ENCODE results near the gene G6PC1.
"Not testable (repeated sequence)": the region's sequence is repeated elsewhere in the genome, so short reads cannot be mapped to it uniquely, and the experiment has no call there.

Gene G6PC1

DNA sequence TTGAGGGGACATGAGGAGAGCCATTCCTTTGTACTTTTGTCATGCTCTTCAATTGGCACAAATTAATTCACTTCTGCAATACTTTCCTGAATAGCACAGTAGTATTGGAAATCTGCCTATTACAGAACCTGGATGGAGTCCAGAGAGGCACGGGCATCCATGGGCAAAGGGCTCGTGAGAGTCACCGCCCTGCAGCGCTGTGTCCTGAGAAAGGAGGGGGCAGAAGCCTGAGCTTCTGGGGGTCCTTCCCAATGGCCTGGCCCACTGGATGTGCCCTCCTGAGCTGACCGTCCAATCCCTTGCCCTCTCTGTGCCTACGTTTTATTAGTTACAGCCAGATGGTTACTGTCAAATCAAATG is 3.5 kb downstream of the G6PC1 start:
- FAIRE-seq: no peak

- no peak for FAIRE-seq
These were observed 6.3 kb downstream of the G6PC1 start for GRCh38 chr17:42906772-42907446.

DNA sequence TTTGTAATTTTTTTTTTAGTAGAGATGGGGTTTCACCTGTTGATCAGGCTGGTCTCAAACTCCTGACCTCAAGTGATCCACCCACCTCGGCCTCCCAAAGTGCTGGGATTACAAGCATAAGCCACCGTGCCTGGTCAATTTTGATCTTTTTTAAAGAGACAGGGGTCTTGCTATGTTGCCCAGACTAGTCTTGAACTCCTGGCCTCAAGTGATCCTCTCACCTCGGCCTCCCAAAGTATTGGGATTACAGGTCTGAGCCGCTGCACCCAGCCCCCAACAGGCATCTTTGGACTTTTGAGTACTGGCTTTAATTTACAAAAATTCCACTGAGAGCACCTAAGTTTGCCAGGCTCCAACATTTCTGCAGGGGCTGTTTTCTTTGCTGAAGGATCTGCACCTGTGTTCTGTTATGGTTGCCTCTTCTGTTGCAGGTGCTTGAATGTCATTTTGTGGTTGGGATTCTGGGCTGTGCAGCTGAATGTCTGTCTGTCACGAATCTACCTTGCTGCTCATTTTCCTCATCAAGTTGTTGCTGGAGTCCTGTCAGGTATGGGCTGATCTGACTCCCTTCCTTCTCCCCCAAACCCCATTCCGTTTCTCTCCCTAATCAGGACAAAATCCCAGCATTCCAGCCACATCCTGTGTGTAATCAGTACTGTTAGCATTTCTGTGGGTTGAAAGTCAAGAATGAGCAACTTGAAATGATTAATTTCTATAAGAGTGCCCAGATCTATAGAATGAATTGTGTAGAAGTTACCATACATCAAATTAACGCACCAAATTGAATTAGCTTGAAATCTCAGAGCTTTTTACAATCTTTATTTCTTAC is 8.5 kb downstream of the G6PC1 start:
- FAIRE-seq: no peak

- FAIRE-seq: no peak
These were observed 12.9 kb downstream of the G6PC1 start for GRCh38 chr17:42913522-42913921.

- FAIRE-seq: no peak
These were observed 13.5 kb downstream of the G6PC1 start for GRCh38 chr17:42913981-42914617.

- FAIRE-seq: not testable (repeated sequence)
These were observed 14.7 kb downstream of the G6PC1 start for GRCh38 chr17:42915288-42915687.

DNA sequence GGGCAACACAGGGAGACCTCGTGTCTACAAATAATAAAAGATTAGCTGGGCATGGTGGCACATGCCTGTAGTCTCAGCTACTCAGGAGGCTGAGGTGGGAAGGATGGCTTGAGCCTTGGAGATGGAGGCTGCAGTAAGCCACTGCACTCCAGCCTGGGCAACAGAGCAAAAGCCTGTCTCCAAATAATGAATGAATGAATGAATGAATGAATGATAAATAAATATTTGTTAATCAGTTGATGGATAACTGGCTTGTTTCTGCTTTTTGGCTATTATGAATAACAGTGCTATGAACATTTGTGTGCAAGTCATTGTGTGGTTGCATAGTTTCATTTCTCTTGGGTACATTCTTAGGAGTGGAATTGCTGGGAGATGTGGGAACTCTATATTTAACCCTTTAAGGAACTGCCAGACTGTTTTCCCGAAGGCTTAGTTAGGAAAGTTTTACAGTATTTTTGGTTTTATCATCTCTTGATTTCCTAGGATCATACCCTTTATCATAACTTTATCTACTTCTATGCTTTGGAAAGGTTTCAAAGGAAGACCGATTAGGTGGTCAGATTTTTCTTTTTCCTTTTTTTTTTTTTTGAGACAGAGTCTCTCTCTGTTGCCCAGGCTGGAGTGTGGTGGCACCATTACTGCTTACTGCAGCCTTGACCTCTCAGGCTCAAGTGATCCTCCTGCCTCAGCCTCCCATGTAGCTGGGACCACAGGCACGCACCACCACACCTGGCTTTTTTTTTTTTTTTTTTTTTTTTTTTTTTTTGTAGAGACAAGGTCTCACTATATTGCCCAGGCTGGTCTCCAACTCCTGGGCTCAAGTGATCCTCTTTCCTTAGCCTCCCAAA is 16.0 kb downstream of the G6PC1 start:
- not testable (repeated sequence) for FAIRE-seq

DNA sequence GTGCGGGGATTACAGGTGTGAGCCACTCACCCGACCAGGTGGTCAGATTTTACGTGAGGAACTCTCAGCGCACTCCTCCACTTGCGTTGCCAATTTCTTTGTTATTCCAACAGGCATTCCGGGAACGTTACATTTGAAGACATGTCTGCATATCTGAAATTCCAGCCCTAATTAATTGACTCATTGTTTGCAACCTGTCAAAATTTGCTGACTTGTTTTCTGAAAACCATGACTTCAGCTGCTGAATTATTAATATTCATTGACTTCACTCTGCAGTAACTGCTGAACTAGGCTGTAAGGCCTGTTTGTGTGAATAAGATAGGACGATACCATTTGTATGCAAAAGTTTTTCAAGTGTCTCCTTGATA is 16.6 kb downstream of the G6PC1 start:
- FAIRE-seq: no peak

GRCh38 chr17:42918902-42919521 is 18.4 kb downstream of the G6PC1 start:
- FAIRE-seq: no peak

DNA sequence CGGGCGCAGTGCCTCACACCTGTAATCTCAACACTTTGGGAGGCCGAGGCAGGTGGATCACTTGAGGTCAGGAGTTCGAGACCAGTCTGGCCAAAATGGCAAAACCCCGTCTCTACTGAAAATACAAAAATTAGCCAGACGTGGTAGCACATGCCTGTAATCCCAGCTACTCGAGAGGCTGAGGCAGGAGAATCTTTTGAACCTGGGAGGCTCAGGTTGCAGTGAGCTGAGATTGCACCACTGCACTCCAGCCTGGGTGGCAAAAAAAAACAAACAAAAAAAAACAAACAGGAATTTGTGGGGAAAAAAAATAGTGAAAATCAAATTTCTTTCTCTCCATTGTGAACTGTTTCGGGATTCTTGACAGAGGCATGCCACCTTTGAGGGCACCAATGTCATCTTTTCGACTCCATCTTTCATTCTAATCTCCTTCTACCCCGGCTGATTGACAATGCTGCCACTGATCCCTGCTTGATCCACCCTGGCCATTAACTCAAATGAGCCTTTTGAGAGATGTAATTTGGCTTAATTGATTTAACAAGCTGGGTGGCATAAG is 19.0 kb downstream of the G6PC1 start:
- FAIRE-seq: not testable (repeated sequence)

DNA sequence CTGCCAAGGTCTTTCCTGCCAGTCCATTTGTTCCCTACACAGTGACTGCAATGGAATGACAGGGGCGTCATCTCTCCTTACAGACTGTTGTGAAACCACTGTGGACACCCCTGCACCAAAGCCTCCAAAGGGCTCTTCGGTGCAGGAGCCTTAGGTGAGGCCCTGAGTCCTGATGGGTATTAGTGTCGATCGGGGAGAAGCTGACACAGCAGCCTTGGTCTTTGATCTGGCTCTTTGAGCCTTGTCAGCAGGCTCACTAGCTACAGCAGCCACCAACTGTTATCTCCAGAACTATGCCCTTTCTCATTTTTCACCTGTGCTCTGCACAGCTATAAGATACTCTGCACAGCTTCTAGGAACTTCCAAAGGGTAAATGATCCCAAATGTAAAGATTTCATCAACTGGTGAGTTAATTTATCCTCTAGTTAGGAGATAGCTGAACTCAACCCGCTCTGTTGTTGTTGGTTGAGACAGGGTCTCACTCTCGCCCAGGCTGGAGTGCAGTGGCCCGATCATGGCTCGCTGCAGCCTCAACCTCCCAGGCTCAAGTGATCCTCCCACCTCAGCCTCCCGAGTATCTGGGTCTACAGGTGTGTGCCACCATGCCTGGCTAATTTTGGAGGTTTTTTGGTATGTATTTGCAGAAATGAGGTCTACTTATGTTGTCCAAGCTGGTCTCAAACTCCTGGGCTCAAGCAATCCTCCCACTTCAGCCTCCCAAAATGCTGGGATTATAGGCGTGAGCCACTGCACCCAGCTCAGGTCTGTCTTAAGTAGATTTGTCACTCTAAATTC is 19.7 kb downstream of the G6PC1 start:
- no peak for FAIRE-seq

- no peak for FAIRE-seq
These were observed 20.3 kb downstream of the G6PC1 start for GRCh38 chr17:42920922-42921321.

DNA sequence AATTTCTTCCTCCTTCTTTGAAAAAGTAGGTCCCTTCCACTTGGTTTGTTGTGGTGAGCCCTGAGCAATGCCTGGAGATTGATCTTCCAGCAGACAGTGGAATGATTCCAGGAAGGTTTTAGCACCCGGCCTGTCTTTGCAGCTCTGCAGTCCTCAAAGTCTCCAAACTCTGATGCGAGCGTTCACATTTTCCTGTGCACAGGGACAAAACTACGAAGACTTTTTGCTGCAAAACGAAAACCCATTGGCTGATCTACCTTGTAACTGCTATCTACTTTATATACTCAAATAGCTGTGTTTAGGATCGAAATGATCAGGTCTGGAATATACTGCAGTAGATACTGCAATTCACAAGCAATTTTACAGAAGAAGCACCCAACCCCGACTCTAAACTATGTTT is 21.7 kb downstream of the G6PC1 start:
- FAIRE-seq: no peak

GRCh38 chr17:42923472-42923871 is 22.9 kb downstream of the G6PC1 start:
- FAIRE-seq: not testable (repeated sequence)

DNA sequence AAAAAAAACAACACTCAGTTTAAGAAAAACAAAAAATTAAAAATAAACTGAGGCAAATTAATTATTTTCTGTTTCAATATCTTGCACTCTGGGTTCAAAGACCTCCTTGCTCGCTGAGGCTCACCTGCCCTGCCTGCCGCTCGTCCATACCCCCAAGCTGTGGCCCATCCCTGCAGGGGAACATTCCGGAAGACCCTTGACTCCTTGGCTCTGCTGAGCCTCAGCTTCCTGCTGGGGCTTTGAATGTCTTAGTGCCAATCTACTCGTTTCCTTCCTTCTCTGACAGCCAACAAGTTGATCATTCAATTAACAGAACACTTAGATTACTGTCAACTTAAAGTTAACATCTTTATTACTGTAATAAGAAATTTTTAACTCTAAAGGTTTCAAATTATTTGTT is 24.3 kb downstream of the G6PC1 start:
- no peak for FAIRE-seq

- no peak for FAIRE-seq
These were observed 28.3 kb downstream of the G6PC1 start for GRCh38 chr17:42928714-42929496.

GRCh38 chr17:42929497-42929844 is 28.9 kb downstream of the G6PC1 start:
- no peak for FAIRE-seq

- no peak for FAIRE-seq
These were observed 37.4 kb downstream of the G6PC1 start for GRCh38 chr17:42937712-42938596.

- FAIRE-seq: no peak
These were observed 43.6 kb downstream of the G6PC1 start for GRCh38 chr17:42944211-42944610.

DNA sequence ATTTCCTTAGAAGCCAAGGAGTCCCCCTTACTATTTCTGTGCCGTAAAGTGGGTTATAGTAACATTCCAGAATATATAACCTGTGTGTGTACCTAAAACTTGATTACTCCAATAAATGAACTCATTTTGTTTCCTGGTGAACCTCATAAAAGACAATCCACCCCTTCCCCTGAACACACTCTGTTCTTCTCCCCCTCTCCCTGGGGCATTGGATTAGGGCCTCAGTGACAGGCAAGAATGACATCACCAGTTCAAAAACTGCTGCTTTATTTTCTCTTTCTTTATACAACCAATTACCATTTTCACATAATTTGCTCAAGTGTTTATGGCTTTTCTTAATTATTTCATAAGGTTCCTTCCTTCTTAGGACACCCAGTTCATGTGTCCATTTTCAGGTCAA is 46.2 kb downstream of the G6PC1 start:
- FAIRE-seq: no peak
